ENCODE measurements around the gene MADD. TPM values are rescaled to one million over a fixed set of nuclear protein-coding genes. Genes with fewer than 3 reads are reported as not detected.

The MADD gene
- total RNA-seq, 3 donors from 2014 or later = 43.3 to 56.5 (median 46.6) TPM

- no peaks in the 10 kb centered on the region for H3K4me1 ChIP-seq
- DNase-seq (ENCODE audit: low spot score in 2 of 2) = no peak
- H3K27ac ChIP-seq = no peak overlapping the region
- peaks cover 34% of the 10 kb centered on the region for H3K36me3 ChIP-seq
- no peak overlapping the region for H3K4me3 ChIP-seq
- no peaks in the 10 kb centered on the region for H3K27me3 ChIP-seq
- TF ChIP-seq POLR2AphosphoS5 (IDR thresholded peaks at IDR 0.05) (no peak), POLR2A (IDR thresholded peaks at IDR 0.05) (no peak), CTCF (IDR thresholded peaks at IDR 0.05) (no peak)
- H3K9me3 ChIP-seq = no peaks in the 10 kb centered on the region
- intact Hi-C loops (cut with DNase I; ENCODE audit: low total_unique reads) = no loop called here
Measured at GRCh38 chr11:47285969-47286770, 16.2 kb downstream of the MADD start.

DNA sequence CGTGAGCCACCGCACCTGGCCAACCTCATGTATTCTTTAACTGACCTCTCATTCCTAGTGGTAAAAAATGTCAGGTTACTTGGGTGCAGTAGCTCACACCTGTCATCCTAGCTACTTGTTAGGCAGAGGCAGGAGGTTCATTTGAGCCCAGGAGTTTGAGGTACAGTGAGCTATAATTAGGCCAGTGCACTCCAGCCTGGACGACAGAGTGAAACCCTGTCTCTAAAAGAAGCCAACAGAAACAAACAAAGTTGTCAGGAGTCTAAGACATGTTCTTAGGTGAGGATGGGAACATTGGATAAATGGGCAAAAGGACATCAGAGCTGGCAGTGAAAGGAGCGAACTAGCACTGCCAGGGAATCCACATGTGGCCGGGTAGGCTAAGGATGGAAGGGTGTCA lies 18.1 kb downstream of the MADD start:
- Histone ChIP-seq H3K27me3 (no peaks in the 10 kb centered on the region), H3K36me3 (peaks cover 26% of the 10 kb centered on the region), H3K9me3 (no peaks in the 10 kb centered on the region), H3K4me3 (no peak overlapping the region), H3K4me1 (no peaks in the 10 kb centered on the region), H3K27ac (no peak overlapping the region)
- intact Hi-C loops (cut with DNase I; ENCODE audit: low total_unique reads) = no loop called here
- no peak for DNase-seq (ENCODE audit: low spot score in 2 of 2)
- no peak for TF ChIP-seq POLR2A (IDR thresholded peaks at IDR 0.05)

- Histone ChIP-seq H3K9me3 (no peaks in the 10 kb centered on the region), H3K36me3 (peaks cover 17% of the 10 kb centered on the region)
- TF ChIP-seq POLR2AphosphoS5 (IDR thresholded peaks at IDR 0.05) (no peak), CTCF (IDR thresholded peaks at IDR 0.05) (no peak), POLR2A (IDR thresholded peaks at IDR 0.05) (no peak)
Measured at GRCh38 chr11:47289856-47290255, 19.9 kb downstream of the MADD start.

DNA sequence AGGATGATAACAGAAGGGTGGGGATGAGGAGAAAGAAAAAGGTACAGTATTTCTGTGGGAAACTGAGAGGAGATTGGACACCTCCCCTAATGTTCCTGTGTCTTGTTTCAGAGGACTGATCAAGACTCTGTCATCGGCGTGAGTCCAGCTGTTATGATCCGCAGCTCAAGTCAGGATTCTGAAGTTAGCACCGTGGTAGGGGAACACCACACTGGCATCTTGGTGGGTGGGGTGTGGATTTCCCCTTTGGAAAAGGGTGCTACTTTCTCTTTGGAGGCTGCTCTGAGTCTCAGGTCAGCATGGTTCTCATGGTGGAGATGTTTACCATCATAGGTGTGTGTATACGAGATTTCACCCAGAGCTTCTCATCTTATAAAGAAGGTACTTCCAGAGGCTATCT lies 25.5 kb downstream of the MADD start:
- no peak overlapping the region for H3K27ac ChIP-seq
- H3K27me3 ChIP-seq = no peaks in the 10 kb centered on the region
- peaks cover 14% of the 10 kb centered on the region for H3K36me3 ChIP-seq
- no peak for DNase-seq (ENCODE audit: low spot score in 2 of 2)
- intact Hi-C loops (cut with DNase I; ENCODE audit: low total_unique reads) = no loop called here
- no peaks in the 10 kb centered on the region for H3K4me1 ChIP-seq
- H3K4me3 ChIP-seq = no peak overlapping the region
- H3K9me3 ChIP-seq = peaks cover 0 to 8% of the 10 kb centered on the region in 2 donors
- TF ChIP-seq POLR2AphosphoS5 (IDR thresholded peaks at IDR 0.05) = no peak
- TF ChIP-seq CTCF (IDR thresholded peaks at IDR 0.05) = no peak
- no peak for TF ChIP-seq POLR2A (IDR thresholded peaks at IDR 0.05)

More at GRCh38 chr11:47289856-47290255, 19.9 kb downstream of the MADD start:
- intact Hi-C loops (cut with DNase I; ENCODE audit: low total_unique reads) = no loop called here
- Histone ChIP-seq H3K27me3 (no peaks in the 10 kb centered on the region), H3K4me3 (no peak overlapping the region), H3K27ac (no peak overlapping the region), H3K4me1 (no peaks in the 10 kb centered on the region)
- no peak for DNase-seq (ENCODE audit: low spot score in 2 of 2)

DNA sequence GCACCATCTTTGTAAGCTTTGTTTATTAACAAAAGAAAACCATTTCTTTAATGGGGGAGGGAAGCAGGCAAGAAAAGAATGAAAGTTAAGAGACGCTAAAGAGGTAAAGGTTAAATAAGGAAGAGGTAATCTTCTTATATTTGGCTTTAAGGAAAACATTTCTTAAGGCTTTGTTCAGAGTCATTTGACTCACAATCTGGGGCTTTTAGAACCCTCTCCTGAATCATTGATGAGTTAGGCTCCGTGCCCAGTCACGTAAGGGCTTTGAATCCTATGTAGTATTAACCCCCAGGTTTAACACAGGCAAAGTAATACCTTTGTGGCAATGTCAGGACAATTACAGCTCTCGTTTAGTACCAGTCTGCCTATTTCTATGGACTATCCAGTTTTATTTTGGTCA lies 26.1 kb downstream of the MADD start:
- DNase-seq (ENCODE audit: low spot score in 2 of 2) = no peak
- Histone ChIP-seq H3K27ac (no peak overlapping the region), H3K27me3 (no peaks in the 10 kb centered on the region), H3K4me3 (no peak overlapping the region), H3K4me1 (no peaks in the 10 kb centered on the region), H3K9me3 (peaks cover 0 to 8% of the 10 kb centered on the region in 2 donors), H3K36me3 (peaks cover 14% of the 10 kb centered on the region)
- intact Hi-C loops (cut with DNase I; ENCODE audit: low total_unique reads) = no loop called here
- TF ChIP-seq POLR2A (IDR thresholded peaks at IDR 0.05) = no peak
- no peak for TF ChIP-seq POLR2AphosphoS5 (IDR thresholded peaks at IDR 0.05)
- no peak for TF ChIP-seq CTCF (IDR thresholded peaks at IDR 0.05)
